Measurements from ENCODE around the gene DUS4L. TPM values are rescaled to one million over a fixed set of nuclear protein-coding genes. Genes with fewer than 3 reads are reported as not detected.

DUS4L gene
- polyA plus RNA-seq, 1 donor, result 22.3 TPM

DNA sequence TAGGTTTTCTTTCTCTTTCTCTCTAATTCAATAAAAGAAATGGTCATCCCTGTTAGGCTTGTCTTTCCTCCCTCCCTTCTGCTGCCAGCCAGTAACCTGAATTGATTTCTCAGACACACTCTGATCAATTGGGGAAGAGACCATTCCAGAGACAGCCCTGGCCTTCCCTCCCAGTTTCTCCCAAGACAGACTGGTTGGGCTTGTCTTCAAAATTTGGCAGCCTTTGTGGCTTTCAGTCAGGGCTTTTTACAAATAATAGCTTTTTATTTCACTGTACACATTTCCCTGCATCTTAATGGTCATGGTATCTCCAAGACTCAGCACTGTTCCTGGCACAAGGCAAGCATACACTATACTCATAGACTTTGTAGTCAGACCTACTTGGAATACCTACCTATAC lies 50.2 kb downstream of the DUS4L start:
- DNase-seq, result no peak

DNA sequence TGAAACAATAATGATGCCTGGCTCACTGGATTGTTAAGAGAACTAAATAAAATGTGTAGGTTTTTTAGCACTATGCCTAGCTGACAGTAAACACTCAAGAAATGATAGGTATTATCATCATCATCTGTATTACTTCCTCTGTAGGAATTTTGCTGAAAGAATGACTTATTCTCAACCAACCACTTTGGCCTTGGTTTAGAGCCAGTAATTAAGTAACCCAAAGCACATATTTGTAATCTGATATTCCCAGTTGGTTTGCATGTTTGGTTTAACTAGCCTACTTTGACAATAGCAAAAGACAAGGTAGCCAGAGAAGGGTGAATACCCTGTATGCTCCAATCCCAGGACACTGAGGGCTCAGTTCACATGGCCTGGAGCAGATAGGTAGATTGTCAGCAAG lies 50.7 kb downstream of the DUS4L start:
- DNase-seq, result no peak

DNA sequence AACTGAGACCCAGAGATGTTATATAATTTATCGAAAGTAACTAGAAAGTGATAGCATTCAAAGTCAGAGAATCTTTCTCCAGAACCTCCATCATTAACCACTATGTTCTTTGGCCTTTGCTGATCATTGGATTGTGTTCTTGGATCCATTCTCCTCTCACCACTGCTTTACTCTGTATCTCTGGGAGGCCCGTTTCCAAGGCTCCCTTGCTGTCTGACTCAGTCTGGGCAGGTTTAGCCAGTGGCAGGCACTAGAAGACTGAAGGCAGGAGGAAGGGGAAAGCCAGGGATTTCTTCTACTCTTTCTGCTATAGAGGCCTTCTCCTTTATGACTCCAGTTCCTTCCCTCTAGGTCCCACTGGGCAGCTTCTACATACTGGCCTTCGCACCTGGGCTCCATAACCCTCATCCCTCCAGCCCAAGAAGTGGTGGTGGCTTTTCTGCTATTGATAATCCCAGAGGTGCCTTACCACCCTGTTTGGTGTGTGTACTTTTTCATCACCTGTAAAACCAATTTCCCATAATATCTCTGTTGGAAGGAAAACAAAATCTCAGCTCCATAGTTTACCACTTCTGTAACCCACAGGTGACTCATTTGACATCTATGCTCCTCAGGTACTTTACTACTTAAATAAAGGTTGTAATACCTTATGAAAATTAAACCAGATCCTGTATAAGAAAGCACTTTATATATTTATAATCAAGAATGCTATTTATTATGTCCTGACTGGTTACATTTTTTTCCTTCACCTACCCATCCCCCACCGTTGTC lies 52.3 kb downstream of the DUS4L start:
- no peak for DNase-seq

DNA sequence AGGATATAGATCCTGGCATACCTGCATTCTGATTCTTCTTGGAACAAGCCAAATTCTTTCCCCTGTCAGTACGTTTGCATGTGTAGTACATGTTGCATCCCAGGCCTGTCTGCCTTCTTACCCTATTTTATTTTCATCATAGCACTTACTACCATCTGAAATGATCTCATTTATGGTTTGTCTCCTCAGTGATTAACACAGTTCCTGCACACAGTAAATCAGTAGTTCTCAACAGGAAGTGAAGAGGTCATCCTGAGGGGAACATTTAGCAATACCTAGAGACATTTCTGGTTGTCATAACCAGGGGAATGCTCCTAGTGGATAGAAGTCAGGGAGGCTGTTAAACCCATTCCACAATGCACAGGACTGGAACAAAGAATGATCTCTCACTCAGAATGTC lies 58.7 kb downstream of the DUS4L start:
- DNase-seq, result no peak

DNA sequence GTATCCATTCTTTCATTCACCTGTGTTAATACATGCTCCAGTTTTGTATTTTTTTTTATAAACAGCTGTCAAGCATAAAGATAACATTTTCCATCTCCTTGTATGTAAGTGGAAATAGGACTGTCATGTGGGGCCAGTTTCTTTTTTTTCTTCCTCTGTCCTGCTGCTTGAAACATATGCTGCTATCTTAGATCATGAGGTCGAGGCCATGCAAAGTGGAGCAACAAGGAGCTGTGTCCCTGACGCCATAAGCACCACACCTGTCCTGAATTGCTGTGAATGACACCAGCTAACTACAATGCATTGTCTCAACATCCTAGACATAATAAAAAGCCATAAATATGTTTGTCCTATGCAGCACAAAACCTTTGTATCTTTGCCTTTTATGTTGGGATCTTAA lies 59.1 kb downstream of the DUS4L start:
- no peak for DNase-seq

DNA sequence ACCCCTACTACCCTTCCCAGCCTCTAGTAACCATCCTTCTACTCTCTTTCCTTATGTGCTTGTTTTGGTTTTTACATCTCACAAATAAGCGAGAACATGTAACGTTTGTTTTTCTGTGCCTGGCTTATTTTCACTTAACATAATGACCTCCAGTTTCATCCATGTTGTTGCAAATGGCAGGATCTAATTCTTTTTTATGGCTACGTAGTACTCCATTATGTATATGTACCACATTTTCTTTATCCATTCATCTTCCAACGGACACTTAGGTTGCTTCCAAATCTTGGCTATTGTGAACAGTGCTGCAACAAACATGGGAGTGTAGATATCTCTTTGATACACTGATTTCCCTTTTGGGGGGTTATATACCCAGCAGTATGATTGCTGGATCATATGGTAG lies 63.2 kb downstream of the DUS4L start:
- no peak for DNase-seq

Other genes starting within 250 kb of the DUS4L start
- 0.15 TPM for gene GPR22, start 93.9 kb upstream of the DUS4L start, polyA plus RNA-seq (ENCODE audit: insufficient read length)
- 37.7 TPM for gene COG5, start 51 bp upstream of the DUS4L start, polyA plus RNA-seq (ENCODE audit: insufficient read length)
- gene BCAP29, start 16.3 kb downstream of the DUS4L start, polyA plus RNA-seq (ENCODE audit: insufficient read length), result 54.4 TPM
- gene SLC26A4, start 96.9 kb downstream of the DUS4L start, polyA plus RNA-seq (ENCODE audit: insufficient read length), result 3.7 TPM
- gene CBLL1, start 180.2 kb downstream of the DUS4L start, polyA plus RNA-seq (ENCODE audit: insufficient read length), result 33.7 TPM
- 0.10 TPM for gene SLC26A3, start 239.3 kb downstream of the DUS4L start, polyA plus RNA-seq (ENCODE audit: insufficient read length)